Measurements from ENCODE around the gene BPIFB1.

Gene BPIFB1

GRCh38 chr20:33320006-33320405 lies 37.0 kb downstream of the BPIFB1 start:
- Mint-ChIP-seq H3K4me1 (no peaks in the 10 kb centered on the region), H3K27me3 (no peaks in the 10 kb centered on the region), H3K4me3 (no peak overlapping the region), H3K36me3 (no peaks in the 10 kb centered on the region), H3K9me3 (no peaks in the 10 kb centered on the region), H3K27ac (no peak overlapping the region)

GRCh38 chr20:33322456-33322855 lies 39.4 kb downstream of the BPIFB1 start:
- Mint-ChIP-seq H3K36me3 (no peaks in the 10 kb centered on the region), H3K9me3 (no peaks in the 10 kb centered on the region), H3K27ac (no peak overlapping the region), H3K27me3 (no peaks in the 10 kb centered on the region), H3K4me3 (no peak overlapping the region), H3K4me1 (no peaks in the 10 kb centered on the region)

- Mint-ChIP-seq H3K27me3 (no peaks in the 10 kb centered on the region), H3K9me3 (no peaks in the 10 kb centered on the region), H3K4me3 (no peak overlapping the region), H3K36me3 (no peaks in the 10 kb centered on the region), H3K4me1 (no peaks in the 10 kb centered on the region), H3K27ac (no peak overlapping the region)
These were observed 40.2 kb downstream of the BPIFB1 start for GRCh38 chr20:33323236-33323635.

- Mint-ChIP-seq H3K27me3 (no peaks in the 10 kb centered on the region), H3K4me3 (no peak overlapping the region), H3K4me1 (no peaks in the 10 kb centered on the region), H3K36me3 (no peaks in the 10 kb centered on the region), H3K27ac (no peak overlapping the region), H3K9me3 (no peaks in the 10 kb centered on the region)
These were observed 42.3 kb downstream of the BPIFB1 start for GRCh38 chr20:33325350-33325749.

GRCh38 chr20:33328157-33329137 lies 45.4 kb downstream of the BPIFB1 start:
- Mint-ChIP-seq H3K4me1 (no peaks in the 10 kb centered on the region), H3K4me3 (no peak overlapping the region), H3K36me3 (no peaks in the 10 kb centered on the region), H3K27me3 (no peaks in the 10 kb centered on the region), H3K9me3 (no peaks in the 10 kb centered on the region), H3K27ac (no peak overlapping the region)

GRCh38 chr20:33332905-33333456 lies 50.0 kb downstream of the BPIFB1 start:
- Mint-ChIP-seq H3K4me1 (no peaks in the 10 kb centered on the region), H3K27ac (no peak overlapping the region), H3K9me3 (no peaks in the 10 kb centered on the region), H3K36me3 (no peaks in the 10 kb centered on the region), H3K4me3 (no peak overlapping the region), H3K27me3 (no peaks in the 10 kb centered on the region)

- Mint-ChIP-seq H3K27ac (peak overlapping the region; percentile 15), H3K4me1 (no peaks in the 10 kb centered on the region), H3K27me3 (no peaks in the 10 kb centered on the region), H3K4me3 (no peak overlapping the region), H3K36me3 (no peaks in the 10 kb centered on the region), H3K9me3 (no peaks in the 10 kb centered on the region)
These were observed 50.6 kb downstream of the BPIFB1 start for GRCh38 chr20:33333616-33334015.

GRCh38 chr20:33334111-33334510 lies 51.1 kb downstream of the BPIFB1 start:
- no peaks in the 10 kb centered on the region for H3K9me3 Mint-ChIP-seq
- peak overlapping the region; percentile 15 for H3K27ac Mint-ChIP-seq
- H3K4me3 Mint-ChIP-seq = no peak overlapping the region
- H3K4me1 Mint-ChIP-seq = no peaks in the 10 kb centered on the region
- H3K36me3 Mint-ChIP-seq = no peaks in the 10 kb centered on the region
- no peaks in the 10 kb centered on the region for H3K27me3 Mint-ChIP-seq

- H3K4me3 Mint-ChIP-seq = no peak overlapping the region
- no peaks in the 10 kb centered on the region for H3K9me3 Mint-ChIP-seq
- H3K4me1 Mint-ChIP-seq = no peaks in the 10 kb centered on the region
- H3K36me3 Mint-ChIP-seq = no peaks in the 10 kb centered on the region
- H3K27ac Mint-ChIP-seq = no peak overlapping the region
- H3K27me3 Mint-ChIP-seq = no peaks in the 10 kb centered on the region
These were observed 53.4 kb downstream of the BPIFB1 start for GRCh38 chr20:33336375-33336774.

- H3K4me3 Mint-ChIP-seq = no peak overlapping the region
- no peaks in the 10 kb centered on the region for H3K4me1 Mint-ChIP-seq
- H3K9me3 Mint-ChIP-seq = no peaks in the 10 kb centered on the region
- H3K36me3 Mint-ChIP-seq = no peaks in the 10 kb centered on the region
- H3K27ac Mint-ChIP-seq = no peak overlapping the region
- H3K27me3 Mint-ChIP-seq = no peaks in the 10 kb centered on the region
These were observed 54.1 kb downstream of the BPIFB1 start for GRCh38 chr20:33337119-33337518.

- H3K36me3 Mint-ChIP-seq = no peaks in the 10 kb centered on the region
- H3K27ac Mint-ChIP-seq = no peak overlapping the region
- no peaks in the 10 kb centered on the region for H3K9me3 Mint-ChIP-seq
- no peak overlapping the region for H3K4me3 Mint-ChIP-seq
- H3K4me1 Mint-ChIP-seq = no peaks in the 10 kb centered on the region
- H3K27me3 Mint-ChIP-seq = no peaks in the 10 kb centered on the region
These were observed 54.6 kb downstream of the BPIFB1 start for GRCh38 chr20:33337531-33338165.

- no peak overlapping the region for H3K27ac Mint-ChIP-seq
These were observed 55.6 kb downstream of the BPIFB1 start for GRCh38 chr20:33338467-33339258.

GRCh38 chr20:33339515-33340058 lies 56.6 kb downstream of the BPIFB1 start:
- Mint-ChIP-seq H3K36me3 (no peaks in the 10 kb centered on the region), H3K9me3 (no peaks in the 10 kb centered on the region), H3K4me1 (no peaks in the 10 kb centered on the region), H3K4me3 (no peak overlapping the region), H3K27me3 (no peaks in the 10 kb centered on the region), H3K27ac (no peak overlapping the region)

More at GRCh38 chr20:33338467-33339258, 55.6 kb downstream of the BPIFB1 start:
- Mint-ChIP-seq H3K4me1 (no peaks in the 10 kb centered on the region), H3K9me3 (no peaks in the 10 kb centered on the region), H3K4me3 (no peak overlapping the region), H3K27me3 (no peaks in the 10 kb centered on the region), H3K36me3 (no peaks in the 10 kb centered on the region)

GRCh38 chr20:33343521-33343920 lies 60.5 kb downstream of the BPIFB1 start:
- no peaks in the 10 kb centered on the region for H3K36me3 Mint-ChIP-seq
- H3K27ac Mint-ChIP-seq = no peak overlapping the region
- no peak overlapping the region for H3K4me3 Mint-ChIP-seq
- no peaks in the 10 kb centered on the region for H3K27me3 Mint-ChIP-seq
- H3K4me1 Mint-ChIP-seq = peaks cover 4% of the 10 kb centered on the region
- no peaks in the 10 kb centered on the region for H3K9me3 Mint-ChIP-seq

- Mint-ChIP-seq H3K27ac (no peak overlapping the region), H3K36me3 (no peaks in the 10 kb centered on the region), H3K9me3 (no peaks in the 10 kb centered on the region), H3K4me3 (no peak overlapping the region), H3K4me1 (peaks cover 4% of the 10 kb centered on the region), H3K27me3 (no peaks in the 10 kb centered on the region)
These were observed 62.3 kb downstream of the BPIFB1 start for GRCh38 chr20:33345342-33345741.

Measured in activated naive CD4-positive, alpha-beta T cell treated with anti-CD3 and anti-CD28 coated beads, Interleukin-2, amount 50 U/mL, for 24 hours (primary cell).